ENCODE results near the gene PRIM2.
"Not testable (repeated sequence)": the region's sequence is repeated elsewhere in the genome, so short reads cannot be mapped to it uniquely, and the experiment has no call there.

GRCh38 chr6:57671237-57671636 lies 353.8 kb downstream of the PRIM2 start:
- not testable (repeated sequence) for TF ChIP-seq CTCF, POLR2AphosphoS5 (IDR thresholded peaks at IDR 0.05)

Measured in prostate gland (tissue), 2 donors.